ENCODE data around the gene SP140L. TPM values are rescaled to one million over a fixed set of nuclear protein-coding genes. Genes with fewer than 3 reads are reported as not detected.
"Not testable (repeated sequence)": the region's sequence is repeated elsewhere in the genome, so short reads cannot be mapped to it uniquely, and the experiment has no call there.

Gene SP140L
- total and polyA plus RNA-seq, 2 experiments from 2014 or later, result 8.0 to 11.5 TPM

GRCh38 chr2:230435431-230435830 lies 108.4 kb downstream of the SP140L start:
- H4K20me1 ChIP-seq (ENCODE audit: insufficient read depth), result peaks cover 3% of the 10 kb centered on the region; the same call in 1 of the 2 replicates

GRCh38 chr2:230439121-230439520 lies 112.1 kb downstream of the SP140L start:
- not testable (repeated sequence) for DNase-seq

More at GRCh38 chr2:230435431-230435830, 108.4 kb downstream of the SP140L start:
- peak overlapping the region; percentile 41 for H3K27ac ChIP-seq
- no peak for TF ChIP-seq EZH2phosphoT487 (IDR thresholded peaks at IDR 0.05; ENCODE audit: insufficient read depth, low read depth)
- no peak for TF ChIP-seq EZH2 (IDR thresholded peaks at IDR 0.05; ENCODE audit: insufficient read depth, poor library complexity, severe bottlenecking)
- peaks cover 17% of the 10 kb centered on the region for H3K4me1 ChIP-seq (ENCODE audit: insufficient read depth)
- WGBS, 2 experiments (ENCODE audit: low coverage in 1 of 2, low lambda C conversion rate in 2 of 2, missing lambda C conversion rate in 2 of 2), result 74 to 75% methylated on average over 2 of the region's 2 CpGs
- peaks cover 98% of the 10 kb centered on the region for H3K79me2 ChIP-seq (ENCODE audit: insufficient read depth)
- H3K36me3 ChIP-seq (ENCODE audit: low read depth), result 0 out of 2 replicates have a peak, but pooled peaks cover 10% of the 10 kb centered on the region
- no peak overlapping the region for H2AFZ ChIP-seq
- peak overlapping the region; percentile 5 for H3K4me2 ChIP-seq (ENCODE audit: unreplicated experiment)
- H3K9me3 ChIP-seq (ENCODE audit: low read depth), result no peaks in the 10 kb centered on the region
- in situ Hi-C loops (cut with MboI), result no loop called here
- DNase-seq, result no peak
- no peaks in the 10 kb centered on the region for H3K27me3 ChIP-seq (replicated peaks; ENCODE audit: insufficient read depth)
- H3K4me3 ChIP-seq, result no peak overlapping the region
- H3F3A ChIP-seq (ENCODE audit: insufficient read depth), result peaks cover 17% of the 10 kb centered on the region
- H3K9me2 ChIP-seq (ENCODE audit: insufficient read depth), result no peaks in the 10 kb centered on the region
- H3K9ac ChIP-seq, result no peak overlapping the region

GRCh38 chr2:230439590-230439989 lies 112.6 kb downstream of the SP140L start:
- in situ Hi-C loops (cut with MboI), result no loop called here
- Histone ChIP-seq H2AFZ (no peak overlapping the region), H4K20me1 (ENCODE audit: insufficient read depth) (no peaks in the 10 kb centered on the region), H3K9ac (no peak overlapping the region), H3K9me3 (ENCODE audit: low read depth) (no peaks in the 10 kb centered on the region), H3K4me3 (peak overlapping the region; percentile 18; the same call in 1 of the 2 replicates), H3K4me1 (ENCODE audit: insufficient read depth) (peaks cover 50% of the 10 kb centered on the region), H3K79me2 (ENCODE audit: insufficient read depth) (peaks cover 97% of the 10 kb centered on the region), H3F3A (ENCODE audit: insufficient read depth) (peaks cover 39% of the 10 kb centered on the region), H3K27me3 (replicated peaks; ENCODE audit: insufficient read depth) (no peaks in the 10 kb centered on the region), H3K9me2 (ENCODE audit: insufficient read depth) (no peaks in the 10 kb centered on the region; the same call in 1 of the 2 replicates), H3K4me2 (ENCODE audit: unreplicated experiment) (peak overlapping the region; percentile 35), H3K27ac (no peak overlapping the region), H3K36me3 (ENCODE audit: low read depth) (peaks cover 18% of the 10 kb centered on the region; the same call in 1 of the 2 replicates)
- no peak for TF ChIP-seq EZH2phosphoT487 (IDR thresholded peaks at IDR 0.05; ENCODE audit: insufficient read depth, low read depth)
- no peak for TF ChIP-seq EZH2 (IDR thresholded peaks at IDR 0.05; ENCODE audit: insufficient read depth, poor library complexity, severe bottlenecking)
- 31 to 38% methylated on average over 2 of the region's 2 CpGs for WGBS, 2 experiments (ENCODE audit: low coverage in 1 of 2, low lambda C conversion rate in 2 of 2, missing lambda C conversion rate in 2 of 2)
- DNase-seq, result no peak

More at GRCh38 chr2:230439121-230439520, 112.1 kb downstream of the SP140L start:
- H3K4me1 ChIP-seq (ENCODE audit: insufficient read depth), result peaks cover 50% of the 10 kb centered on the region
- H3K9me3 ChIP-seq (ENCODE audit: low read depth); H3K27me3 ChIP-seq (replicated peaks; ENCODE audit: insufficient read depth); H3K27ac ChIP-seq; in situ Hi-C loops (cut with MboI); H3K9ac ChIP-seq; H3K9me2 ChIP-seq (ENCODE audit: insufficient read depth); H4K20me1 ChIP-seq (ENCODE audit: insufficient read depth); H2AFZ ChIP-seq: not testable (repeated sequence)
- H3K36me3 ChIP-seq (ENCODE audit: low read depth), result peaks cover 13% of the 10 kb centered on the region; the same call in 1 of the 2 replicates
- peak overlapping the region; percentile 7 for H3K4me2 ChIP-seq (ENCODE audit: unreplicated experiment)
- 0 out of 2 replicates have a peak overlapping the region, but pooled peaks have one; percentile 18 for H3K4me3 ChIP-seq
- peaks cover 97% of the 10 kb centered on the region for H3K79me2 ChIP-seq (ENCODE audit: insufficient read depth)
- H3F3A ChIP-seq (ENCODE audit: insufficient read depth), result peaks cover 43% of the 10 kb centered on the region

- H3K79me2 ChIP-seq (ENCODE audit: insufficient read depth), result peaks cover 96% of the 10 kb centered on the region
- no peaks in the 10 kb centered on the region; the same call in 1 of the 2 replicates for H3K9me2 ChIP-seq (ENCODE audit: insufficient read depth)
- H3K9me3 ChIP-seq (ENCODE audit: low read depth), result no peaks in the 10 kb centered on the region
- H3K4me2 ChIP-seq (ENCODE audit: unreplicated experiment), result peak overlapping the region; percentile 7
- H3K4me1 ChIP-seq (ENCODE audit: insufficient read depth), result peaks cover 44% of the 10 kb centered on the region
- no peak overlapping the region for H3K4me3 ChIP-seq
- peak; percentile 54 for DNase-seq
- H3K27ac ChIP-seq, result peak overlapping the region; percentile 16; the same call in 1 of the 2 replicates
- H3K36me3 ChIP-seq (ENCODE audit: low read depth), result peaks cover 30% of the 10 kb centered on the region
- no peak overlapping the region for H3K9ac ChIP-seq
- peaks cover 27% of the 10 kb centered on the region for H3F3A ChIP-seq (ENCODE audit: insufficient read depth)
- 77 to 81% methylated on average over 4 of the region's 4 CpGs for WGBS, 2 experiments (ENCODE audit: low coverage in 1 of 2, low lambda C conversion rate in 2 of 2, missing lambda C conversion rate in 2 of 2)
- H4K20me1 ChIP-seq (ENCODE audit: insufficient read depth), result no peaks in the 10 kb centered on the region
- in situ Hi-C loops (cut with MboI), result no loop called here
- TF ChIP-seq EZH2phosphoT487 (IDR thresholded peaks at IDR 0.05; ENCODE audit: insufficient read depth, low read depth), result no peak
- no peak for TF ChIP-seq EZH2 (IDR thresholded peaks at IDR 0.05; ENCODE audit: insufficient read depth, poor library complexity, severe bottlenecking)
- no peaks in the 10 kb centered on the region for H3K27me3 ChIP-seq (replicated peaks; ENCODE audit: insufficient read depth)
- no peak overlapping the region for H2AFZ ChIP-seq
Measured at GRCh38 chr2:230441227-230441897, 114.4 kb downstream of the SP140L start.
